Islet precursor cell (in vitro differentiated cells): ENCODE results near the gene FRMD8.

Experiments used
- DNase-seq: peaks from one replicate; pipeline ENCODE4 v3.0.0-alpha.2; 2018

The FRMD8 gene

GRCh38 chr11:65376138-65376713 lies 10.2 kb upstream of the FRMD8 start:
- no peak for DNase-seq

GRCh38 chr11:65377036-65377435 lies 9.4 kb upstream of the FRMD8 start:
- no peak for DNase-seq

GRCh38 chr11:65377777-65378176 lies 8.7 kb upstream of the FRMD8 start:
- DNase-seq: no peak

GRCh38 chr11:65378208-65378927 lies 8.1 kb upstream of the FRMD8 start:
- no peak for DNase-seq

GRCh38 chr11:65378928-65379638 lies 7.4 kb upstream of the FRMD8 start:
- no peak for DNase-seq

GRCh38 chr11:65379698-65380459 lies 6.6 kb upstream of the FRMD8 start:
- no peak for DNase-seq

GRCh38 chr11:65380460-65381119 lies 5.8 kb upstream of the FRMD8 start:
- no peak for DNase-seq

- peak; percentile 95 for DNase-seq
Measured at GRCh38 chr11:65381716-65382032, 4.8 kb upstream of the FRMD8 start.

- peak; percentile 99 for DNase-seq
Measured at GRCh38 chr11:65382033-65382803, 4.2 kb upstream of the FRMD8 start, which contains the start of gene SLC25A45. TSS of gene SLC25A45 (minus strand) at chr11:65382646. CDS start at chr11:65381951, 695 bp downstream.

GRCh38 chr11:65382804-65383368 lies 3.6 kb upstream of the FRMD8 start:
- no peak for DNase-seq

- DNase-seq: peak; percentile 44
Measured at GRCh38 chr11:65383778-65384177, 2.7 kb upstream of the FRMD8 start.

- DNase-seq: peak; percentile 71
Measured at GRCh38 chr11:65384301-65384889, 2.0 kb upstream of the FRMD8 start.

- DNase-seq: no peak
Measured at GRCh38 chr11:65388731-65389130, 2.3 kb downstream of the FRMD8 start.

GRCh38 chr11:65389294-65389980 lies 3.0 kb downstream of the FRMD8 start:
- no peak for DNase-seq

GRCh38 chr11:65390099-65390941 lies 3.9 kb downstream of the FRMD8 start:
- DNase-seq: peak; percentile 77

GRCh38 chr11:65390996-65391395 lies 4.6 kb downstream of the FRMD8 start:
- DNase-seq: peak; percentile 84

- DNase-seq: no peak
Measured at GRCh38 chr11:65392186-65392829, 5.9 kb downstream of the FRMD8 start.

GRCh38 chr11:65392899-65393298 lies 6.5 kb downstream of the FRMD8 start:
- DNase-seq: no peak

GRCh38 chr11:65393513-65394079 lies 7.2 kb downstream of the FRMD8 start:
- DNase-seq: no peak
